T-helper 2 cell treated with Interferon-gamma antibody and Interleukin-4, amounts not matched to agents 5 μg/mL and 100 μg/mL, for 36 hours (primary cell): ENCODE data around the gene EIF3F.

Experiments
- DNase-seq: peaks from one replicate; pipeline ENCODE4 v3.0.0; 2021; ENCODE audit warnings: low spot score
- H3K27ac Mint-ChIP-seq: one replicate; pipeline ENCODE4 v1.8.0; 2021; ENCODE audit warnings: mild to moderate bottlenecking, mixed read lengths
- H3K27me3 Mint-ChIP-seq: one replicate; pipeline ENCODE4 v1.8.0; 2021; ENCODE audit warnings: low read depth, mixed read lengths
- H3K36me3 Mint-ChIP-seq: one replicate; pipeline ENCODE4 v1.8.0; 2021; ENCODE audit warnings: low read depth, mixed read lengths
- H3K4me1 Mint-ChIP-seq: one replicate; pipeline ENCODE4 v1.8.0; 2021; ENCODE audit warnings: low read depth, mixed read lengths
- H3K4me3 Mint-ChIP-seq: one replicate; pipeline ENCODE4 v1.8.0; 2022; ENCODE audit warnings: mild to moderate bottlenecking, moderate library complexity, mixed read lengths
- H3K9me3 Mint-ChIP-seq: one replicate; pipeline ENCODE4 v1.8.0; 2021; ENCODE audit warnings: mixed read lengths

Gene EIF3F

GRCh38 chr11:7986768-7987559, at the start of gene EIF3F:
Gene EIF3F (plus strand): TSS chr11:7987337. CDS start chr11:7987353, 16 bp downstream.
- Mint-ChIP-seq H3K27ac (peak within 1 kb of the TSS; percentile 98), H3K4me1 (peaks cover 29% of the 10 kb centered on the region), H3K9me3 (no peaks in the 10 kb centered on the region), H3K4me3 (peak within 1 kb of the TSS; percentile 99), H3K27me3 (no peaks in the 10 kb centered on the region), H3K36me3 (peaks cover 15% of the 10 kb centered on the region)
- peak; percentile 91 for DNase-seq

- no peak overlapping the region for H3K27ac Mint-ChIP-seq
- H3K4me3 Mint-ChIP-seq = no peak overlapping the region
- no peaks in the 10 kb centered on the region for H3K4me1 Mint-ChIP-seq
- peaks cover 17% of the 10 kb centered on the region for H3K9me3 Mint-ChIP-seq
- H3K36me3 Mint-ChIP-seq = no peaks in the 10 kb centered on the region
- H3K27me3 Mint-ChIP-seq = no peaks in the 10 kb centered on the region
- DNase-seq = no peak
These were observed 46.0 kb upstream of the EIF3F start for GRCh38 chr11:7941146-7941545.

GRCh38 chr11:7941608-7942007, 45.5 kb upstream of the EIF3F start, which contains the start of gene OR10A3:
Gene OR10A3 (minus strand): TSS chr11:7941708. CDS start chr11:7939520, 2,188 bp downstream.
- Mint-ChIP-seq H3K36me3 (no peaks in the 10 kb centered on the region), H3K4me1 (no peaks in the 10 kb centered on the region)

GRCh38 chr11:7944123-7944522, 43.0 kb upstream of the EIF3F start:
- H3K4me1 Mint-ChIP-seq = no peaks in the 10 kb centered on the region

More at GRCh38 chr11:7941608-7942007, 45.5 kb upstream of the EIF3F start, which contains the start of gene OR10A3:
- Mint-ChIP-seq H3K9me3 (peaks cover 17% of the 10 kb centered on the region), H3K27ac (no peak within 1 kb of the TSS), H3K4me3 (no peak within 1 kb of the TSS), H3K27me3 (no peaks in the 10 kb centered on the region)
- DNase-seq = no peak

GRCh38 chr11:7949934-7950333, 37.2 kb upstream of the EIF3F start:
- Mint-ChIP-seq H3K9me3 (no peaks in the 10 kb centered on the region), H3K4me3 (no peak overlapping the region), H3K27ac (no peak overlapping the region), H3K36me3 (no peaks in the 10 kb centered on the region), H3K27me3 (peaks cover 3% of the 10 kb centered on the region), H3K4me1 (no peaks in the 10 kb centered on the region)
- no peak for DNase-seq

More at GRCh38 chr11:7944123-7944522, 43.0 kb upstream of the EIF3F start:
- no peaks in the 10 kb centered on the region for H3K36me3 Mint-ChIP-seq
- no peak for DNase-seq
- no peak overlapping the region for H3K4me3 Mint-ChIP-seq
- peaks cover 3% of the 10 kb centered on the region for H3K27me3 Mint-ChIP-seq
- H3K27ac Mint-ChIP-seq = no peak overlapping the region
- H3K9me3 Mint-ChIP-seq = peaks cover 17% of the 10 kb centered on the region

GRCh38 chr11:7955191-7955590, 31.9 kb upstream of the EIF3F start:
- no peaks in the 10 kb centered on the region for H3K27me3 Mint-ChIP-seq
- DNase-seq = no peak
- H3K36me3 Mint-ChIP-seq = no peaks in the 10 kb centered on the region

GRCh38 chr11:7964261-7964660, 22.9 kb upstream of the EIF3F start:
- DNase-seq = no peak
- no peak overlapping the region for H3K27ac Mint-ChIP-seq
- no peaks in the 10 kb centered on the region for H3K4me1 Mint-ChIP-seq
- no peak overlapping the region for H3K4me3 Mint-ChIP-seq
- H3K9me3 Mint-ChIP-seq = no peaks in the 10 kb centered on the region
- H3K36me3 Mint-ChIP-seq = no peaks in the 10 kb centered on the region
- H3K27me3 Mint-ChIP-seq = peaks cover 5% of the 10 kb centered on the region

More at GRCh38 chr11:7955191-7955590, 31.9 kb upstream of the EIF3F start:
- Mint-ChIP-seq H3K27ac (no peak overlapping the region), H3K4me3 (no peak overlapping the region), H3K4me1 (no peaks in the 10 kb centered on the region), H3K9me3 (no peaks in the 10 kb centered on the region)

- H3K9me3 Mint-ChIP-seq = no peaks in the 10 kb centered on the region
- no peaks in the 10 kb centered on the region for H3K36me3 Mint-ChIP-seq
- DNase-seq = no peak
- no peak overlapping the region for H3K27ac Mint-ChIP-seq
- H3K4me1 Mint-ChIP-seq = no peaks in the 10 kb centered on the region
- no peak overlapping the region for H3K4me3 Mint-ChIP-seq
- H3K27me3 Mint-ChIP-seq = peaks cover 5% of the 10 kb centered on the region
These were observed 22.3 kb upstream of the EIF3F start for GRCh38 chr11:7964873-7965272.

GRCh38 chr11:7965386-7965785, 21.8 kb upstream of the EIF3F start, which contains the start of gene NLRP10:
Gene NLRP10 (minus strand): TSS chr11:7965447. CDS start chr11:7963495, 1,952 bp downstream.
- Mint-ChIP-seq H3K36me3 (no peaks in the 10 kb centered on the region), H3K27ac (no peak within 1 kb of the TSS), H3K9me3 (no peaks in the 10 kb centered on the region), H3K4me1 (no peaks in the 10 kb centered on the region), H3K4me3 (no peak within 1 kb of the TSS), H3K27me3 (peaks cover 5% of the 10 kb centered on the region)
- no peak for DNase-seq

GRCh38 chr11:7967097-7967496, 20.0 kb upstream of the EIF3F start:
- Mint-ChIP-seq H3K9me3 (no peaks in the 10 kb centered on the region), H3K27ac (no peak overlapping the region), H3K4me3 (no peak overlapping the region), H3K36me3 (no peaks in the 10 kb centered on the region), H3K4me1 (no peaks in the 10 kb centered on the region), H3K27me3 (peaks cover 5% of the 10 kb centered on the region)
- no peak for DNase-seq

GRCh38 chr11:7967826-7968225, 19.3 kb upstream of the EIF3F start:
- H3K4me3 Mint-ChIP-seq = no peak overlapping the region
- no peaks in the 10 kb centered on the region for H3K4me1 Mint-ChIP-seq
- H3K9me3 Mint-ChIP-seq = no peaks in the 10 kb centered on the region
- no peak overlapping the region for H3K27ac Mint-ChIP-seq
- no peaks in the 10 kb centered on the region for H3K36me3 Mint-ChIP-seq
- peaks cover 5% of the 10 kb centered on the region for H3K27me3 Mint-ChIP-seq
- DNase-seq = no peak

GRCh38 chr11:7968686-7969085, 18.5 kb upstream of the EIF3F start:
- no peak for DNase-seq
- Mint-ChIP-seq H3K9me3 (no peaks in the 10 kb centered on the region), H3K4me3 (no peak overlapping the region), H3K36me3 (no peaks in the 10 kb centered on the region), H3K27me3 (peaks cover 5% of the 10 kb centered on the region), H3K27ac (no peak overlapping the region), H3K4me1 (no peaks in the 10 kb centered on the region)

GRCh38 chr11:7969756-7970646, 17.1 kb upstream of the EIF3F start:
- Mint-ChIP-seq H3K4me3 (no peak overlapping the region), H3K27me3 (peaks cover 5% of the 10 kb centered on the region), H3K36me3 (no peaks in the 10 kb centered on the region), H3K27ac (no peak overlapping the region), H3K9me3 (no peaks in the 10 kb centered on the region), H3K4me1 (no peaks in the 10 kb centered on the region)
- no peak for DNase-seq

- Mint-ChIP-seq H3K9me3 (no peaks in the 10 kb centered on the region), H3K27me3 (peaks cover 5% of the 10 kb centered on the region), H3K4me3 (no peak overlapping the region), H3K4me1 (no peaks in the 10 kb centered on the region), H3K27ac (no peak overlapping the region), H3K36me3 (no peaks in the 10 kb centered on the region)
- no peak for DNase-seq
These were observed 15.3 kb upstream of the EIF3F start for GRCh38 chr11:7971846-7972245.
